LNCaP clone FGC (cell line): ENCODE measurements around the gene SYT5.

Experiments
- DNase-seq: peaks from one replicate; pipeline ENCODE4 v3.0.0-alpha.2; 2011; ENCODE audit warnings: low read depth
- H3K4me3 ChIP-seq: 2 replicates; pipeline ENCODE4 v1.5.1; 2011; ENCODE audit warnings: mild to moderate bottlenecking, low read depth, low read length, control low read depth
- CTCF ChIP-seq: IDR thresholded peaks from 2 replicates; pipeline ENCODE4 v1.5.1; 2012; ENCODE audit warnings: mild to moderate bottlenecking; ENCODE audit not compliant: control insufficient read depth, insufficient read depth; ENCODE audit errors: extremely low read depth

Gene SYT5

GRCh38 chr19:55223291-55224037 lies 43.4 kb upstream of the SYT5 start:
- TF ChIP-seq CTCF = no peak
- no peak overlapping the region for H3K4me3 ChIP-seq
- DNase-seq = no peak

- H3K4me3 ChIP-seq = no peak overlapping the region
- no peak for DNase-seq
- TF ChIP-seq CTCF = no peak
Measured at GRCh38 chr19:55220525-55220924, 40.4 kb upstream of the SYT5 start.

- TF ChIP-seq CTCF = no peak
- peak; percentile 93 for DNase-seq
- peak overlapping the region; percentile 75 for H3K4me3 ChIP-seq
Measured at GRCh38 chr19:55216461-55217198, 36.5 kb upstream of the SYT5 start.

GRCh38 chr19:55213547-55213946 lies 33.5 kb upstream of the SYT5 start:
- no peak for TF ChIP-seq CTCF

GRCh38 chr19:55212447-55212846 lies 32.4 kb upstream of the SYT5 start:
- DNase-seq = no peak
- H3K4me3 ChIP-seq = no peak overlapping the region
- no peak for TF ChIP-seq CTCF

More at GRCh38 chr19:55213547-55213946, 33.5 kb upstream of the SYT5 start:
- H3K4me3 ChIP-seq = no peak overlapping the region
- DNase-seq = no peak

- peak; percentile 75 for DNase-seq
- H3K4me3 ChIP-seq = no peak overlapping the region
- no peak for TF ChIP-seq CTCF
Measured at GRCh38 chr19:55209693-55210472, 29.8 kb upstream of the SYT5 start.
